HG02852 (cell line): ENCODE results near the gene CETP.

Experiments used
- ATAC-seq: cut with Tn5 transposase; IDR thresholded peaks from one replicate; pipeline ENCODE4 v1.9.1; 2021; ENCODE audit warnings: mild to moderate bottlenecking, moderate library complexity; ENCODE audit not compliant: unreplicated experiment

Gene CETP

DNA sequence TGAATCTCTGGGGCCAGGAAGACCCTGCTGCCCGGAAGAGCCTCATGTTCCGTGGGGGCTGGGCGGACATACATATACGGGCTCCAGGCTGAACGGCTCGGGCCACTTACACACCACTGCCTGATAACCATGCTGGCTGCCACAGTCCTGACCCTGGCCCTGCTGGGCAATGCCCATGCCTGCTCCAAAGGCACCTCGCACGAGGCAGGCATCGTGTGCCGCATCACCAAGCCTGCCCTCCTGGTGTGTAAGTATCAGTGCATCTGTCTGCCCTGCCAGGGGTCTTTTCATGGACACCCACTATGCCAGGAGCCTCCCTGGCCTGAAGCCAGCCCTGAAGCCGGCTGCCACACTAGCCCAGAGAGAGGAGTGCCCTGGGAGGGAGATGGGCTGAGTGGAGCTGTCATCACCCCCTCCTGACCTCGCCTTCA is at the start of gene CETP:
Gene CETP, plus strand, starts transcription at position 100 of the 431 bp plus-strand sequence. Its CDS starts 30 bp downstream, at position 130.
- no peak for ATAC-seq

- ATAC-seq, result no peak
These were observed 48.7 kb upstream of the CETP start for GRCh38 chr16:56912746-56913708.

DNA sequence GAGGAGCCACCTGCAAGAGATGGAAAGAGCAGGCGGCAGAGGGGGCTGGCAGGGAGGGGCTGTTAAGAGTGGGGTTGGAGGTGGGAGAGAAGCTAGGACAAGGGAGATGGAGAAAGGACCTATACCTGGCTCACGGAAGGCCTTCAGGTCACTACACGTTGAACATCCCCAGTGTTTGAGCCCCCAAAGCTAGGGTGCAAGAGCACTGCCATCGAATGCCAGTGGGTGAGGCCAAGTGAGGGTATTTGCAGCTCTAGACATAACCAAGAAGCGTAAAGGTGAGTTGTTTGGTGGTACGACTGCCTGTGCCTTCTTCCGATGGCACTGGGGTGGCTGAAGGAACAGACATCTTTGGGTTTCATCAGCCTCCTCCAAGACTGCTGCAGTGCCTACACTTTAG is 46.9 kb upstream of the CETP start:
- no peak for ATAC-seq

DNA sequence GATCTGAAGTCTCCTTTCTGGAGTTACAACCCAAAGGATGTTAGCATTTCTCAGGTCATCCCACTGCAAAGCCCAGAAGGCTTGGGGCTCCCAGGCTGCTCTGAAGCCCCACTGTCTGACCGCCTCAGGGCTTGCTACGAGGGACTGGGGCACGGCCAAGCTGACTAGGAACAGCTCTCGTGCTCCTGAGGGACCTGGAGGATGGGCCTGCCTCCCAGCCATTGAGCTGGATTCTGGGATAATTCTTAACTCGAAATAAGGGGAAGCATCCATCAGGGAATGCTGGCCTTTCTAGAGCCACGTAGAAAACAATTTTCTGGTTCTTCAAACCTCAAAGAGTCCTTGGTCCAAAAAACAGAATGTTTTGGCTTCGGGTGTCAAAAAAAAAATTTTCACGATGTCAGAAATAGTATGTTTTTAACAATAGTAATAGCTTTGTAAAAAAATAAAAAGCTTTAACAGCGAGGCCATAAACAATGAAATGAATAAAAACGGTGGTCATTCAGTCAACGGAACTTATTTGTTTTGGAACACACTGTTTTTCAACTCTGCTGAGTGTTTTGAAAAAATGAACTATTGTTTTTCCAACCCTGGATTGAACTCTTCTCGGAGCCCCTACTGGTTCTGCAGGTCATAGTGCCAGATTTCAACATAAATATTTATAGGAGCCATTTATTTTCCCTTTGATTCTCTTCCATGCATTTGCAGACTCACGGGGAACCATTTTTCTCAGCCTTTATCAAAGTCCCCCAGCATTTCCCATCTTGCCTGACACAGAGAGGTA is 46.2 kb upstream of the CETP start:
- no peak for ATAC-seq

- ATAC-seq, result peak; percentile 77
These were observed 45.0 kb upstream of the CETP start for GRCh38 chr16:56916571-56917403.

DNA sequence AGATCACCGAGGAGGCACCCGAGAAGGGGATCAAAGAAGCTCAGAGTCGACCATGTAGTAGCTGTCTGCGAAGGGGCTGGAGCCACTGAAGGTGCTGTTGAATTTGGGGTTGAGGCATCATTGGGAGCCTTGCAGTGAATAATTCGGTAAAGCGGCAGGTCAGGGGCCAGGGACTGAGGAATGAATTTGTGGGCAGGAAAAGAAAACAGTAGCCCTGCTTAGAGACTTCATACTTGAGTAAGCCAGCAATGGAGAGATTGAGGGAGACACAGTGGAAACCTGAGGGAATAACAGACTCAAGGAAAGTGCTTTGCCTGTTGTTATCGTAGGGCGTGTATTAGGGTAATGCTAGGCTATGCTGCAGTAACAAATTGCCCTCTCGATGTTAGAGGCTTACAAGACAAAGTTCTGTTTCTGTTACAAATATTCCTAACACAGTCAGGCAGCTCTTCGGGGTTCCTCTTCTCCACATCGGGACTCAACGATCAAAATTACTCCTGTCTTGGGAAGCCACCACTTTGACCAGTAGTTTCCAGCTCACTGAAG is 43.2 kb upstream of the CETP start:
- ATAC-seq, result no peak

GRCh38 chr16:56919099-56919800 is 42.5 kb upstream of the CETP start:
- no peak for ATAC-seq

DNA sequence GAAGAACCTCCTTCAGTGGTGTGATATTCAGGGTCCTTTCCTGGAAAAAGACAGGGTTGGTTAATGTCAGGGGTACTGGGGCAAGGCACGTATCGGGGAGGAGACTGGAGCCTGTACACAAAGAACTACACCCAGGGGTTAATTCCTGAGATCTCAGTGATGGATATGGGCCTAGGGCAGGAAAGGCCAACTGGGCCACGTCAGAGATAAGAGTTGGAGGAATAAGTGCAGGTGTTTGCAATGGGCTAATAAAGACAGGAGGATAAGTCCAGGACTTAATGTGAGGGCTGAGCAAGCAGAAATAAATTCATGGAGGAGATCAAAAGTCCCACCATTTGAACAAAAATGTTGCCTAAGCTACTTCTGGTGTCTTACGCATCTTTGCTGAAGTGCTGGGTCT is 40.2 kb upstream of the CETP start:
- no peak for ATAC-seq

GRCh38 chr16:56923481-56924091 is 38.2 kb upstream of the CETP start:
- ATAC-seq, result no peak

GRCh38 chr16:56927471-56927870 is 34.3 kb upstream of the CETP start:
- ATAC-seq, result no peak

DNA sequence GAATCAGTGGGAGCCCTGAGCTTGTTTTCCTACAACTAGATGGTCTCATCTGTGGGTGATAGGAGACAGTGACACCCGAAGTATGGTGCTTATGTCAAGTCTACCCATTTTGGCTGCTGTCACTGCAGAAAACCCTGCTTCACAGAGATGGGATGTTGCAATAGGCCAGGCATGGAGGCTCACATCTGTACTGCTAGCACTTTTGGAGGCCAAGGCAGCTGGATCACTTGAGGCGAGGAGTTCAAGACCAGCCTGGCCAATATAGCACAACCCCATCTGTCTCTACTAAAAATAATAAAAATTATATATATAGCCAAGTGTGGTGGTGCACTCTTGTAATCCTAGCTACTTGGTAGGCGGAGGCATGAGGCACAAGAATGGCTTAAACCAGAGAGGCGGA is 32.1 kb upstream of the CETP start:
- ATAC-seq, result no peak

GRCh38 chr16:56930486-56931270 is 31.1 kb upstream of the CETP start:
- ATAC-seq, result no peak

- peak; percentile 36 for ATAC-seq
These were observed 30.4 kb upstream of the CETP start for GRCh38 chr16:56931271-56931891.

- peak; percentile 85 for ATAC-seq
These were observed 29.6 kb upstream of the CETP start, which contains the start of gene HERPUD1 for GRCh38 chr16:56931892-56932720. HERPUD1 (plus strand) TSS chr16:56932142; CDS start chr16:56932245, 103 bp downstream.

GRCh38 chr16:56932721-56933619 is 28.8 kb upstream of the CETP start:
- no peak for ATAC-seq
